Heart right ventricle (tissue), 16 donors: ENCODE measurements around the gene GCLC. TPM values are rescaled to one million over a fixed set of nuclear protein-coding genes. Genes with fewer than 3 reads are reported as not detected.
"Not testable (repeated sequence)": the region's sequence is repeated elsewhere in the genome, so short reads cannot be mapped to it uniquely, and the experiment has no call there.

Source experiments
- ATAC-seq, 8 donors: fragments of 200-7000 bp; cut with Tn5 transposase; one replicate each; pipeline ENCODE4 v1.9.1; 2020; ENCODE audit warnings: mild to moderate bottlenecking in 8 of 8, moderate library complexity in 8 of 8, moderate number of reproducible peaks in 1 of 8
- DNase-seq, 2 donors: peaks; one replicate each; pipeline ENCODE4 v3.0.0-alpha.2; 2020
- H3K27ac ChIP-seq, 10 donors: fragments of 200-600 bp; sonication (generic) in 2 of 10; one replicate each; pipeline versions ENCODE4 v1.5.0 to v1.8.0; 2020 to 2022; ENCODE audit warnings: mild to moderate bottlenecking in 3 of 10
- H3K27me3 ChIP-seq, 7 donors: fragments of 200-600 bp; one replicate each; pipeline ENCODE4 v1.8.0; 2021 to 2022; ENCODE audit warnings: mild to moderate bottlenecking in 2 of 7
- H3K36me3 ChIP-seq, 9 donors: fragments of 200-600 bp; sonication (generic) in 1 of 9; one replicate each; pipeline versions ENCODE4 v1.5.0 to v1.8.0; 2020 to 2022; ENCODE audit warnings: mild to moderate bottlenecking in 2 of 9
- H3K4me1 ChIP-seq, 9 donors: fragments of 200-600 bp; sonication (generic) in 1 of 9; one replicate each; pipeline versions ENCODE4 v1.5.0 to v1.8.0; 2020 to 2022; ENCODE audit warnings: mild to moderate bottlenecking in 4 of 9
- H3K4me3 ChIP-seq, 10 donors: fragments of 200-600 bp; sonication (generic) in 2 of 10; one replicate each; pipeline versions ENCODE4 v1.5.0 to v1.8.0; 2020 to 2022; ENCODE audit warnings: mild to moderate bottlenecking in 7 of 10, moderate library complexity in 2 of 10
- H3K9me3 ChIP-seq, 11 donors: fragments of 200-600 bp in 10 of 11; sonication (generic) in 2 of 11; one replicate each; pipeline versions ENCODE4 v1.5.0 to v1.8.0; 2013 to 2022; ENCODE audit warnings: mild to moderate bottlenecking in 2 of 11, control low read depth in 1 of 11, moderate library complexity in 1 of 11
- CTCF ChIP-seq, 9 donors: fragments of 200-600 bp; sonication (generic) in 2 of 9; IDR thresholded peaks; one replicate each; pipeline versions ENCODE4 v1.5.0 to v1.8.0; 2021 to 2022; ENCODE audit warnings: antibody characterized with exemption in 9 of 9, mild to moderate bottlenecking in 5 of 9, moderate library complexity in 1 of 9
- WGBS, 2 donors: extraction: QIAGEN DNeasy Blood & Tissue Kit; methylation state at CpG; one replicate each; pipeline ENCODE4 v1.1.7; 2013; ENCODE audit warnings: inconsistent platforms in 1 of 2; 5-methylcytosine and 5-hydroxymethylcytosine counted together
- intact Hi-C, 10 donors: fragments of 100-400 bp; cut with DNase I; formaldehyde crosslinking; loops; one replicate each; pipeline versions ENCODE4 v1.11.1 to v1.14.2; 2022
- polyA plus RNA-seq, 2 donors: library from polyadenylated mRNA; stranded (reverse); fragments of 200-250 nt; gene quantifications; one replicate each; pipeline ENCODE4 v1.2.3, GENCODE V29; 2013
- total RNA-seq, 10 donors: library from RNA; stranded (reverse); fragmentation: NEBNext Ultra II Directional in 3 of 10; extraction: Animal tissue kit (Norgen Biotek cat#: 25700) in 3 of 10; gene quantifications; one replicate each; pipeline versions ENCODE4 v1.2.1 to v1.2.4, GENCODE V29; 2021 to 2023
- donor health status: Arrhythmogenic right ventricular cardiomyopathy.
- donor health status: ischemic (EF 13 %, LVEDD 7.1; RV severe dilation, severe dysfunction).
- donor health status: healthy with polysubstance abuse.
- donor health status: DM: no; HTN: yes; CAD: no.
- donor health status: DM: no; HTN: no; CAD: no.
- donor health status: ischemic (EF 25% LVEDD 6.9; RV normal size, moderate dysfunction).
- donor health status: ischemic (EF 25% LVEDD 5.7; RV mildly dilated, moderate dysfunction).
- donor health status: healthy.
- donor health status: DM: yes; HTN: yes; CAD: no.
- donor health status: Ischemic cardiomyopathy.
- donor health status: ischemic (EF 35%, LVEDD 5.7; RV mildly dilated, moderate dysfunction).
- donor health status: nonischemic (EF 11% LVEDD 7.7; RV severe dilation, severe dysfunction).
- donor health status: DM: yes; HTN: yes; CAD: no.
- donor health status: PGD.
- donor health status: ischemic (EF 29% LVEDD 5.4; RV normal size, mild dysfunction).
- donor health status: nonischemic (EF 23%, LVEDD 6.1; RV moderate dilation, normal function).

Gene GCLC
- total and polyA plus RNA-seq, 12 donors: 6.0 to 42.8 (median 34.2) TPM

GRCh38 chr6:53556986-53557715 lies 12.2 kb upstream of the GCLC start:
- Histone ChIP-seq H3K27ac (no peak overlapping the region), H3K9me3 (peaks cover 0 to 25% (median 3%) of the 10 kb centered on the region in 11 donors), H3K4me3 (no peak overlapping the region), H3K36me3 (no peaks in the 10 kb centered on the region), H3K4me1 (no peaks in the 10 kb centered on the region), H3K27me3 (no peaks in the 10 kb centered on the region)
- intact Hi-C loops: no loop called here
- no peak for TF ChIP-seq CTCF (IDR thresholded peaks at IDR 0.05)
- ATAC-seq (no peak), DNase-seq (no peak)
- WGBS, 2 donors: 84 to 86% methylated on average over 2 of the region's 2 CpGs

DNA sequence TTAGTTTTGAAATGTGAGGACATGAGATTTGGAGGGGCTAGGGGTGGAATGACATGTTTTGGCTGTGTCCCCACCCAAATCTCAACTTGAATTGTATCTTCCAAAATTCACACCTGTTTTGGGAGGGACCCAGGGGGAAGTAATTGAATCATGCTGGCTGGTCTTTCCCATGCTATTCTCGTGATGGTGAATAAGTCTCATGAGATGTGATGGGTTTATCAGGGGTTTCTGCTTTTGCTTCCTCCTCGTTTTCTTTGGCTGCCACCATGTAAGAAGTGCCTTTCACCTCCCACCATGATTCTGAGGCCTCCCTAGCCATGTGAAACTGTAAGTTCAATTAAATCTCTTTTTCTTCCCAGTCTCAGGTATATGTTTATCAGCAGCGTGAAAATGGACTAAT lies 8.7 kb upstream of the GCLC start:
- WGBS, 2 donors: 77% methylated on average over 3 of the region's 3 CpGs
- H3K4me3 ChIP-seq, ATAC-seq, H3K36me3 ChIP-seq, H3K27me3 ChIP-seq, DNase-seq, H3K9me3 ChIP-seq, H3K4me1 ChIP-seq, H3K27ac ChIP-seq: not testable (repeated sequence)
- intact Hi-C loops: loop anchor here in 1 of 10 donors (5.0 kb wide), 1 partner anchor 94 kb away; no protein-coding TSS in a partner anchor

DNA sequence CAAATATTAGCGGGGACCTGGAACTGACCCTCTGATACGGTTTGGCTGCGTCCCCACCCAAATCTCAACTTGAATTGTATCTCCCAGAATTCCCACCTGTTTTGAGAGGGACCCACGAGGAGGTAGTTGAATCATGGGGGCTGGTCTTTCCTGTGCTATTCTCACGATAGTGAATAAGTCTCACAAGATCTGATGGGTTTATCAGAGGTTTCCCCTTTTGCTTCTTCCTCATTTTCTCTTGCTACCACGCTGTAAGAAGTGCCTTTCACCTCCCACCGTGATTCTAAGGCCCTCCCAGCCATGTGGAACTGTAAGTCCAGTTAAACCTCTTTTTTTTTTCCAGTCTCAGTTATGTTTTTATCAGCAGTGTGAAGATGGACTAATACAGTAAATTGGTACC lies 6.8 kb upstream of the GCLC start:
- H3K27ac ChIP-seq, H3K36me3 ChIP-seq, H3K27me3 ChIP-seq, H3K9me3 ChIP-seq, H3K4me3 ChIP-seq, DNase-seq, ATAC-seq: not testable (repeated sequence)
- H3K4me1 ChIP-seq: peaks cover 0 to 15% (median 12%) of the 10 kb centered on the region in 9 donors
- intact Hi-C loops: loop anchor here in 1 of 10 donors (5.0 kb wide), 1 partner anchor 96 kb away; no protein-coding TSS in a partner anchor
- WGBS, 2 donors: 80 to 82% methylated on average over 7 of the region's 7 CpGs

- 1% methylated on average over 57 of the region's 57 CpGs for WGBS, 2 donors
- peak in 4 of 9 donors; percentile 4 to 33 (median 16) for TF ChIP-seq CTCF (IDR thresholded peaks at IDR 0.05)
- peak; percentile 94 to 98 (median 96) for ATAC-seq
- intact Hi-C loops: loop anchor here in 8 of 10 donors (5.0 to 10.0 kb wide), 8 partner anchors 53 to 556 kb away; partner anchors contain the start of genes GSTA4 (in 1 of the 8) and LRRC1 (in 1 of the 8)
- H3K9me3 ChIP-seq: no peaks in the 10 kb centered on the region
- H3K4me1 ChIP-seq: peaks cover 0 to 36% (median 29%) of the 10 kb centered on the region in 9 donors
- peak; percentile 97 to 98 for DNase-seq
- H3K4me3 ChIP-seq: peak overlapping the region; percentile 26 to 78 (median 62)
- H3K27me3 ChIP-seq: no peaks in the 10 kb centered on the region
- H3K36me3 ChIP-seq: no peaks in the 10 kb centered on the region
- H3K27ac ChIP-seq: peak overlapping the region; percentile 73 to 94 (median 88)
Measured at GRCh38 chr6:53547811-53548496, 3.1 kb upstream of the GCLC start.

GRCh38 chr6:53547166-53547810 lies 2.4 kb upstream of the GCLC start:
- H3K27me3 ChIP-seq: no peaks in the 10 kb centered on the region
- no peak for TF ChIP-seq CTCF (IDR thresholded peaks at IDR 0.05)
- H3K4me1 ChIP-seq: peaks cover 0 to 42% (median 35%) of the 10 kb centered on the region in 9 donors
- no peaks in the 10 kb centered on the region for H3K9me3 ChIP-seq
- H3K4me3 ChIP-seq: peak overlapping the region; percentile 26 to 78 (median 62)
- peak; percentile 0 to 25 (median 6) for ATAC-seq
- intact Hi-C loops: loop anchor here in 8 of 10 donors (5.0 to 10.0 kb wide), 8 partner anchors 52 to 555 kb away; partner anchors contain the start of genes GSTA4 (in 1 of the 8) and LRRC1 (in 1 of the 8)
- no peak for DNase-seq
- peak overlapping the region; percentile 41 to 94 (median 88) for H3K27ac ChIP-seq
- H3K36me3 ChIP-seq: no peaks in the 10 kb centered on the region
- 10 to 11% methylated on average over 12 of the region's 12 CpGs for WGBS, 2 donors
